ENCODE data around the gene H2BW2. TPM values are rescaled to one million over a fixed set of nuclear protein-coding genes. Genes with fewer than 3 reads are reported as not detected.

Gene H2BW2
- total RNA-seq (2013; cell fraction: nucleolus; rRNA removed), result not detected in 2 replicates
- not detected in 2 replicates for total RNA-seq (2014; rRNA removed)
- total RNA-seq (2014; rRNA removed; fragmentation: Illumina TruSeq; extraction: Trizol), result not detected in 2 replicates
- total RNA-seq (2021), result not detected in 2 replicates
- not detected for polyA plus RNA-seq (2011; ENCODE audit: low read depth)
- not detected in 2 replicates for polyA plus RNA-seq (2011; rRNA removed)
- not detected in 2 replicates for polyA plus RNA-seq (2011; cell fraction: cytosol; rRNA removed)
- polyA plus RNA-seq (2011; cell fraction: nucleus; rRNA removed), result not detected in 2 replicates
- polyA plus RNA-seq (2012), result not detected in 2 replicates
- polyA plus RNA-seq (2014; fragmentation: Illumina TruSeq; extraction: Trizol), result not detected in 2 replicates
- polyA plus RNA-seq (2014; fragmentation: Nextera tagmentation; extraction: Ambion mirVana), result not detected
- not detected in 2 replicates for polyA plus RNA-seq (2014; rRNA removed)
- not detected for polyA plus RNA-seq (2016; fragmentation: Nextera tagmentation; extraction: Ambion mirVana)
- polyA minus RNA-seq (2011; rRNA and poly(A)+ RNA removed), result not detected in 2 replicates
- not detected in 2 replicates for polyA minus RNA-seq (2011; cell fraction: cytosol; rRNA and poly(A)+ RNA removed)
- not detected in 2 replicates for polyA minus RNA-seq (2011; cell fraction: nucleus; rRNA and poly(A)+ RNA removed)
- not detected for Bru-seq, nascent RNA
- not detected for BruChase-seq, experiment 1, labeled RNA remaining after a 6-hour chase
- BruChase-seq, experiment 2, labeled RNA remaining after a 2-hour chase, result not detected
- long read RNA-seq, experiment 1, result 0 reads
- long read RNA-seq, experiment 2, result 0 reads

- Histone ChIP-seq H3K4me3 (no peak within 1 kb of the TSS), H3K4me2 (ENCODE audit: control insufficient read depth, insufficient read depth) (no peak within 1 kb of the TSS), H3K27me3 (replicated peaks in 1 of 2; ENCODE audit: control insufficient read depth in 2 of 2, insufficient read depth in 2 of 2, low read length in 1 of 2) (no peaks in the 10 kb centered on the region), H3K36me3 (ENCODE audit: control insufficient read depth in 2 of 2, insufficient read depth in 2 of 2, low read length in 1 of 2) (no peaks in the 10 kb centered on the region), H3K4me1 (ENCODE audit: control insufficient read depth, insufficient read depth, low read length) (no peaks in the 10 kb centered on the region), H3K9me3 (replicated peaks; ENCODE audit: control insufficient read depth, insufficient read depth, low read length) (no peaks in the 10 kb centered on the region), H4K20me1 (ENCODE audit: control insufficient read depth, insufficient read depth) (no peaks in the 10 kb centered on the region), H3K79me2 (ENCODE audit: control insufficient read depth, insufficient read depth, low read length) (no peaks in the 10 kb centered on the region), H3K27ac (ENCODE audit: control insufficient read depth, insufficient read depth) (no peak within 1 kb of the TSS), H3K9ac (ENCODE audit: control insufficient read depth, insufficient read depth, low read length) (no peak within 1 kb of the TSS), H2AFZ (ENCODE audit: control insufficient read depth, low read depth, low read length) (no peak within 1 kb of the TSS)
- ChIA-PET POLR2A (no interaction called here), CTCF (no interaction called here), SMC1A (ENCODE audit: uncharacterized antibody, unreplicated experiment) (no interaction called here), RAD21 (ENCODE audit: unreplicated experiment) (no interaction called here)
- WGBS (ENCODE audit: insufficient coverage, insufficient replicate concordance, low lambda C conversion rate, missing lambda C conversion rate), result 63% methylated on average over 39 of the region's 39 CpGs
- ATAC-seq (no peak), DNase-seq (ENCODE audit: low read depth, low spot score) (no peak), FAIRE-seq (no peak)
- BruUV-seq (replicated peaks), result no TSS peak
- in situ Hi-C loops (cut with MboI), result no loop called here
- TF ChIP-seq PBX3 (IDR thresholded peaks at IDR 0.05; ENCODE audit: insufficient replicate concordance, low read depth, low read length), result no peak
- no peak for TF ChIP-seq TCF3 (IDR thresholded peaks at IDR 0.05; ENCODE audit: borderline replicate concordance, insufficient read depth, low read depth, low read length)
- no peak for TF ChIP-seq SMARCA5 (IDR thresholded peaks at IDR 0.05)
- intact Hi-C loops (cut with micrococcal nuclease; ENCODE audit: unreplicated experiment), result no loop called here
These were observed at the start of gene H2BW2 for GRCh38 chrX:104039689-104040505. Gene H2BW2, plus strand, starts transcription at chrX:104039956. Its CDS starts 39 bp downstream, at chrX:104039995.

Measured in GM12878 (cell line).